Stimulated activated CD4-positive, alpha-beta T cell treated with anti-CD3 and anti-CD28 coated beads, Interleukin-2, amount 100 ng/mL, for 24 hours (primary cell): Measurements from ENCODE around the gene FFAR1.
"Not testable (repeated sequence)": the region's sequence is repeated elsewhere in the genome, so short reads cannot be mapped to it uniquely, and the experiment has no call there.

Experiments used
- DNase-seq, 2 donors: peaks; one replicate each; pipeline ENCODE4 v3.0.0-alpha.2; 2020

FFAR1 gene

GRCh38 chr19:35363001-35363590, 15.4 kb downstream of the FFAR1 start:
- DNase-seq = peak in 1 of 2 donors; percentile 10

- peak in 1 of 2 donors; percentile 15 for DNase-seq
Observed at GRCh38 chr19:35363711-35364425, 16.2 kb downstream of the FFAR1 start.

GRCh38 chr19:35365303-35365702, 17.6 kb downstream of the FFAR1 start:
- peak in 1 of 2 donors; percentile 4 for DNase-seq

GRCh38 chr19:35368378-35368777, 20.7 kb downstream of the FFAR1 start:
- DNase-seq = no peak

GRCh38 chr19:35369522-35369921, 21.8 kb downstream of the FFAR1 start:
- DNase-seq = no peak

GRCh38 chr19:35370722-35371121, 23.0 kb downstream of the FFAR1 start, which contains the start of gene GPR42:
GPR42 (plus strand) TSS chr19:35371068; CDS start chr19:35371360, 292 bp downstream.
- DNase-seq = peak in 1 of 2 donors; percentile 7

GRCh38 chr19:35373492-35373891, 25.8 kb downstream of the FFAR1 start:
- DNase-seq = peak in 1 of 2 donors; percentile 11

GRCh38 chr19:35374031-35374430, 26.3 kb downstream of the FFAR1 start:
- not testable (repeated sequence) for DNase-seq

- peak in 1 of 2 donors; percentile 15 for DNase-seq
Observed at GRCh38 chr19:35375505-35376307, 28.0 kb downstream of the FFAR1 start.

GRCh38 chr19:35377656-35378055, 30.0 kb downstream of the FFAR1 start:
- peak in 1 of 2 donors; percentile 1 for DNase-seq

- DNase-seq = peak in 1 of 2 donors; percentile 7
Observed at GRCh38 chr19:35378356-35378755, 30.7 kb downstream of the FFAR1 start.

GRCh38 chr19:35379545-35379944, 31.8 kb downstream of the FFAR1 start:
- DNase-seq = not testable (repeated sequence)

- peak in 1 of 2 donors; percentile 3 for DNase-seq
Observed at GRCh38 chr19:35379992-35380391, 32.3 kb downstream of the FFAR1 start.

GRCh38 chr19:35380450-35381124, 32.9 kb downstream of the FFAR1 start:
- peak in 1 of 2 donors; percentile 4 for DNase-seq

- DNase-seq = peak in 1 of 2 donors; percentile 6
Observed at GRCh38 chr19:35381318-35381717, 33.6 kb downstream of the FFAR1 start.

- DNase-seq = no peak
Observed at GRCh38 chr19:35381926-35382325, 34.2 kb downstream of the FFAR1 start.

GRCh38 chr19:35383536-35383935, 35.8 kb downstream of the FFAR1 start:
- no peak for DNase-seq

- DNase-seq = peak in 1 of 2 donors; percentile 11
Observed at GRCh38 chr19:35388277-35389054, 40.8 kb downstream of the FFAR1 start.

- peak in 1 of 2 donors; percentile 0 for DNase-seq
Observed at GRCh38 chr19:35389192-35389861, 41.6 kb downstream of the FFAR1 start.

GRCh38 chr19:35392742-35393715, 45.3 kb downstream of the FFAR1 start:
- DNase-seq = no peak
